Astrocyte of the spinal cord (primary cell): ENCODE results near the gene CELSR2.

Experiments
- DNase-seq: peaks from one replicate; pipeline ENCODE4 v3.0.0; 2011; ENCODE audit warnings: low read depth, low spot score
- H3K4me3 ChIP-seq: 2 replicates; pipeline ENCODE4 v1.5.1; 2011; ENCODE audit warnings: low read depth, mild to moderate bottlenecking, low read length, moderate library complexity
- CTCF ChIP-seq: IDR thresholded peaks from 2 replicates; pipeline ENCODE4 v1.5.1; 2012; ENCODE audit warnings: low read depth, mild to moderate bottlenecking, low read length, inconsistent platforms
- in situ Hi-C: cut with HindIII; loops from 2 replicates; pipeline ENCODE4 v1.10.0; 2017; ENCODE audit warnings: low sequenced_read_pairs

The CELSR2 gene

GRCh38 chr1:109239409-109240068 is 9.8 kb upstream of the CELSR2 start:
- no peak overlapping the region for H3K4me3 ChIP-seq
- peak; percentile 37 for DNase-seq
- peak; percentile 80 for TF ChIP-seq CTCF
- in situ Hi-C loops, result no loop called here

DNA sequence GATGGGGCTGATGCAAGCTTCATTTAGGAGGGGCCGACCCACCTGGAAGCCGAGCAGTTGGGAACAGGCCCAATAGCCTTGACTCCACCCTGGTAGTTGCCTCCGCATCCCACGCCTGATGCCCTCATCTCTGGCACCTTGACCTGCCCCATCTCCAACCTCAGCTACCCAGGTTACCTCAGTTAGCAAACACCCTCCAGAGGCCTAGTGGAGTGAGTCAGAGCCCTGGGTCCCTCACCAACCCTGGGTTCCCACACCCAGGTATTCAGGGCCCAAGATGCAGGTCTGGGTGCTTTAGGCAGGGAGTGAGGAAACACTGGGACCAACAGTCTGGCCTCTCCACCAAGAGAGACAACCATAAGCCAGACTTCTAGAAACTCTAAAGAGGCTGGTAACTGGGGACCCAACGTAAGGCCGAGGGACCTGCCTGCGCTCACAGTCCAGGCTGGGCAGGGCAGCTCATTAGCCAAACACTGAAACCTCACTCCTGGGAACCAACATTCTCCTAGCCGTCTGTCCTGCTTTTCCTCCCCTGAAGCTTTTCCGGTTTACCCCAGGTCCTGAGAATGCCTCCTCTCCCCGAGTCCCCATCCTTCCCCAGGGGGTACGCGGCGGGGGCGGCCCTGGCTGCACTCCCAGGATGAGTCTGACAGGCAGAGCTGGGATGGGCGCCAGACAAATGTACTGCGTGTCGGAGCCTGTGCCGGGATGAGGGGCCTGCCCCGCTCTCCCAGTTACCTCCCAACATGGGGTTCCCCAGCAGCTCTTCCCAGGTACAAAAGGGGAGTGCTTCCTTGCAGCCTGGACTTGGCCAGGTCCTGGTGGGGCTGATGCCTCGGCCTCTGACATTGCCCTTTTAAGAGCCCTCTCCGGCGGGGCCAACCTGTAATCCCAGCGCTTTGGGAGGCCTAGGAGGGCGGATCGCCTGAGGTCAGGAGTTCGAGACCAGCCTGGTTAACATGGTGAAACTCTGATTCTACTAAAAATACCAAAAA is 8.9 kb upstream of the CELSR2 start:
- TF ChIP-seq CTCF, result no peak
- H3K4me3 ChIP-seq, result no peak overlapping the region
- DNase-seq, result peak; percentile 78
- in situ Hi-C loops, result no loop called here

GRCh38 chr1:109241344-109241743 is 8.0 kb upstream of the CELSR2 start:
- H3K4me3 ChIP-seq, result no peak overlapping the region
- DNase-seq, result no peak
- TF ChIP-seq CTCF, result no peak
- in situ Hi-C loops, result no loop called here

- no peak for DNase-seq
Measured at GRCh38 chr1:109241841-109242345, 7.4 kb upstream of the CELSR2 start.

DNA sequence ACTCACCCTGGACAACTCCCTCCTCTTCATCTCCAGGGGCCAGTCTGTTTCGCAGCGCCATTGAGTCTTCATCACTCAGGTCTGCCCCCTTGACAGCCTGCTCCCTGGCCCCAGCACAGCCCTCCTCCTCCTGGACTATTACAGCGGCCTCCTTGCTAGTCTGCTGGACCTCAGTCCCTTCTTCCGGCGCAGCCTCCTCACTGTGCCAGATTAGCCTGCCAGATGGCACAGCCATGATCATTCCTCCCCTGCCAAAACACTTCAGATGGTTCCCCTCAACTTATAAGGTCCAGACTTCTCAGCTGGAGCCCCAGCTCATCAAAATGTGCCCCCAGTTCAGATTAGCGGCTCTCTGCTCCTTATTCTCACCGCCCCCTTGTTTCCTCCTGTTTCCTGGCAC is 7.0 kb upstream of the CELSR2 start:
- TF ChIP-seq CTCF, result no peak
- in situ Hi-C loops, result no loop called here
- DNase-seq, result no peak
- no peak overlapping the region for H3K4me3 ChIP-seq

More at GRCh38 chr1:109241841-109242345, 7.4 kb upstream of the CELSR2 start:
- no peak for TF ChIP-seq CTCF
- in situ Hi-C loops, result no loop called here
- no peak overlapping the region for H3K4me3 ChIP-seq

- H3K4me3 ChIP-seq, result no peak overlapping the region
- no peak for TF ChIP-seq CTCF
- in situ Hi-C loops, result no loop called here
- no peak for DNase-seq
Measured at GRCh38 chr1:109243221-109243620, 6.1 kb upstream of the CELSR2 start.
